T follicular helper cell (primary cell): ENCODE measurements around the gene CSMD2.

Experiments
- DNase-seq: peaks from one replicate; pipeline ENCODE4 v3.0.0-alpha.2; 2020; ENCODE audit warnings: low read depth

Gene CSMD2

DNA sequence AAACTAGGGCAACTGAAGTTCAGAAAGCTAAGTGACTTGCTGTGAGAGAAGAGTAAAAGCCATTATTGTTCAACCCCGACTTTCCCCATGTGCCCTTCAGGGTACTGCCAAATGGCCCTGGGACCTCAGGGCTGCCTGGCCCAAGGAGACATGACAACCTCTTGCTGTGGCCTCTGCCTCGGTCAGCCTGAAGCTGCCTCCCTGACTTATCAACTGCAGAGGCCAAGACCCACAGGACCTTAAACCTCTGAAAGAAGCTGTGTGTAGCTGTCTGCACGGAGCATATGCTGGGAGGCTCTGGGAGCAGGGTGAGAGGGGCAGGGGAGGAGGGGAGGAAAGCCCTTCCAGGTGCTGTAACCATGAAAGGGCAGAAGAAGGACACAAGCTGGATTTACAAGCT lies 265.3 kb downstream of the CSMD2 start:
- no peak for DNase-seq

DNA sequence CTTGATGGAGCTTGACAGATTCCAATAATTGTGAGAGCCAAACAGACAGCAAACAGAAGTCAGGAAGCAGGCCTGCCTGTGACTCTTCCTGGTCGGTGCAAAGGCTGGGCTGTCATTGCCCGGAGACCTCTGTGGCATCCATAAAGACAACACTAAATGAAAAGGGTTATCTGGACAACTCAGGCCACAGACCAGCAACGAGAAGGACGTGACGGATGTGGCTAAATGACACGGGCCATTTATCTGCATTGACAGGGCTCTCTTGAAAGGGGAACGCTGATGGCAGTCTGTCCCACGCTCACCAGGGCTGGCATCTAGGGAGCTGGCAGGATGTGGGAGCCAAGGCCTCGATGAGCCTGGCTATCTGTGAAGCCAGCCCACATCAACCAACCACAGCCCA lies 266.1 kb downstream of the CSMD2 start:
- no peak for DNase-seq

DNA sequence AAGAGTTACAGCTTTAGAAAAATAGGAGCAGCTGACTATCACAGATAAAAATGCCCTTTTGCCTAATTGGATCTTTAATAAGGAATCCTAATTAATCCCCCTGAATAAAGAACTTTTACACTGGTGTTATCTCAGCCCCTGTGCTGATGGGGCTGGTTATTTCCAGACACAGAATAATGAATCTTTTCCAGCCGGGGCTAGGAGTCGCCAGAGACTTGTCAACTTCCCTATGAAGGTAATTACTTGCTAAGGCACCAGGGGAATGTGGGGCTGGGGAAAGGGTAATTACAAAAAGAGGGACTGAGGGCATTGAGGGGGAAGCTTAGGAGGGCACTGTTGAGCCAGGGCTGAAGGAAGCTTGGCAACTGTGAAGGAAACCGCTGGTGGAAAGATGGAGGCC lies 266.6 kb downstream of the CSMD2 start:
- no peak for DNase-seq

DNA sequence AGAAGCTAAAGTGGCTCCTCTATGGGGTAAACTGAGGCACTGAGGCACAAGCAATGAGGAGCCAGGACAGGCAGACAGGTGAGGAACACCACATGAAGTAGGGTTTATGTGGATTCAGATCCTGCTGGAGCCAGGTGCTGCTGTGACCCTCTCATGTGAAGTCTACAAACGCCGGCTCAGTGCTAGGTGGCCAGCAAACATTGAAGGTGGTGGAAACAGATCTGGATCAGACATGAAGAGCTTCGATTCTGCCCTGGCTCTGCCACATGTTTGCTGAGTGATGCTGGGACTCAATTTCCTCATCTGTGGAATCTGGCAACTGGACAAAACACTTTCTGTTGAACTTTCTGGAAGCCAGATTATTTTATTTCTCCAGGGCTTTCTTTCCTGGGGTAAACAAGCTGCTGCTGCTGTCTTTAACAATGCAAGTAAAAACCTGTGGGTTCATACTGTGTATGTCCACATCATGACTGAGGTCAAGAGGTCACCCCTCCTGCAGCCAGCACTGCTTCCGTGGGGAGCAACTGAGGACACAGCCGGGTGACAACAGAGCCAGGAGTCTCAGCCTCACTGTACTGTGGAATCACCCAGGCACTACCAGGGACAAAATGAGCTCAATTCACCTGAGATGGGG lies 267.8 kb downstream of the CSMD2 start:
- DNase-seq, result no peak

DNA sequence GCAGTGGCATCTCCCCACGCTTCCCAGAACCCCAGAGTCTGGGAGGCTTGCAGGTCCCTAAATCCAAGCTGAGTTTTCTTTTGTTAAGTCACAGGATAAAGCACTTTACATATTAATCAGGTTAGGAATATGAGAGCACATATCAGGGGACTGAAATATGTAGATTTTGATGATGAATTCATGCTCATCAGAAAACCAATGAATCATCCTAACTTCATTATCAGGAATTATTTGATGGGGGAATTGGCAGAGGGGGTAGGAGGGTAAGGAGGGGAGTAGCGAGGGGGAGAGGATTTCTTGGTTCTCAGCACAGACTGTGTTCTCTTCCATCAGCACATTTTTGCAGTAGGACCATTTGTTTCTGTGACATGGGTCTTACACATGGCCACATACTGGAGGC lies 269.1 kb downstream of the CSMD2 start:
- no peak for DNase-seq

DNA sequence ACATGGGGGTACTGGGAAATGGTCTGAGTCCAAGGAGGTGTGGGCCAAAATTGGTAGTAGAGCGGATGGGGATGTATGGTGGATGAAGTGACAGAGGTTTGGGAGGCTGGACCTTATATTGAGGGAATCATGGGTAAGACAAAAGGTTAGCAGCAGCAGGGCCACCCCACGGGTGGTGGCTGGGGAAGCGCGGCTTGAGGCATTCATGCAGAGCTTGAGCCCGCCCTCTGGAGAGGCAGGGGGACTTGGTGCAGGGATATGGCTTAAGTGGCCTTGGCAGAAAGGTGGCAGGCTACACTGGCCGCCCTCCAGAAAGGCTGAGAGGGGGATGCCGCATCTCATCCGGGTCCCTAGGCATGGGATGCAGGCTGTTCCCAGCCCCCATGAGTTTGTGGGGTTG lies 269.6 kb downstream of the CSMD2 start:
- DNase-seq, result no peak

DNA sequence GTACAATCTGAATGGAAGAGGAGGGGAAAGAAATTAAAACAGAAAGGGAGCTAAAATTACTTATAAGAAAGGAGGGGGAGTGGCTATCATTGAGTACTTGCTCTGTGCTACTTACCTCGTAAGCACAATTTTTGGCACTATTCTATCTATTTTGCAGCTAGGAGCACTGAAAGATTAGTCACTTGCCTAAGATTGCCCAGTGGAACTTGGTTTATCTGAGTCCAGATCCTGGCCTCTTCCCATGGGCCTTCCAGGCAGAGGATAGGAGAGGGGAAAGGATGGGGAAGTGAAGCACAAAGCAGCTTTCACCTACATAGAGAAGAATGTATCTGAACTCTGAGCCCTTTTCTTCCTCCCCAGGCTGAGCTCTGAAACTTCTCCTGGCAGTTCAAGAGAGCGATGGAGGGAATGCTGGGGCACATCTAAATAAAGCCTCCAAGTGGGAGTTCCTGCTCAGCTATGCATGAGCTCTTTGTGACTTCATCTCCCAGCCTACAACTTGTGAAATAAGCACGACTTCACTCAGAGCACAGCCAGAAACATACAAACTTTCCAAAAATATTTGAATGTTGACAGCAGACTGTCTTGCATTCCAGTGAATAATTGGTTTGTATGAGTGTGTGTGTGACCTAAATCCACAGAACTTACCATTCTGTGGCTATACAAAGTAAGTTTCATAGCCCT lies 271.7 kb downstream of the CSMD2 start:
- no peak for DNase-seq

DNA sequence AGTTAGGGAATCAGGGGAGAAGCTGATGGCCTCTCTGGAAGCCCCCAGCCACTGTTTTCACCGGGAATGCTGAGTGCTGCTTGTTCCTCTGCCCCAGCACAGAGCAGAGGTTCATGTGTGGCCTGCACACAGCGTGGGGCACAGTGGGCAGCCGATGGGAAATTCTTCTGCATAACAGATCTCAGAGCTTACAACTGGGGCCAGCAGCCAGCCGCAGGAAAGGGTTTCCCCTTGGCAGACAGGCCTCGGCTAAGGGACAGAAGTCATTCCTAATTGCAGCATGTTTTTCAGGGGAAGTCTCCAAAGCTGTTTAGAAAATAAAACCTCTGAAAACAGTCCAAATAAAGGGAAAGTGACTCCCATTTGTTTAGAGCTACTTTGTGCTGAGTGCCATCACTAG lies 278.5 kb downstream of the CSMD2 start:
- DNase-seq, result no peak

DNA sequence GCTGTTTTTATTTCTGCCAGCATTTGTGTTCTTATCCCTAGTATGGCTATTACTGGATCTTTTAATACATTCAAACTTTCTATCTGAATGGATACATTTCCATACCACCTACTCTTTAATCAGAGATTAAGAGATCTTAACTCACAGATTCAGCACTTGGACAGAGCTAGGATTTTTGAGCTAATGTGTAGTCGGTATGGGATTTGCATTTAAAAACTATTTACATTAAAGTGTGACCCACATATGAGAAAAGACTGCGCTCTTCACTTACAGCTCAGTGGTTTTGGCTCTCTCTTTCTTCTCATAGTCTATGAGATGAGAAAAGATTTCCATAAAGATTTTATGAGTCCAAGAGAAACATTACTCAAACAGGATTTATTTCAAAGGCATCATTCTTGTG lies 284.7 kb downstream of the CSMD2 start:
- DNase-seq, result no peak

DNA sequence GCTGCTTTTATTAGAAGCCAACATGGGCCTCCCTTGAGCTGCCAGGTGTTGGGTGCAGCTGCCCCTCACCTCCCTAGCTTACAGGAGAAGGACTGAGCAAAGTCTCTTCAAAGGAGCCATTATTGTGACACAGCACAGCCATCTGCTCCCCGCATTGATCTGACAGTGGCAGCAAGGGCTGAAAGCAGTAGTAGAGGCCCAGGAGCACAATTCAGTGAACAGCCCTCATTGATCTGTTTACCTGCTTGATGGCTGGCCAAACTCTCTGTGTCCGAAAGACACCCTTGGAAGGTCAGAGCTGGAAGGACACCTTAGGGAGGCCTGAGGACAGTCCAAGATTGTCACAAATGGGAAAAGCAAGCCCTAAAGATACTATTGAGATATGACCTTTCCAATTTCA lies 286.6 kb downstream of the CSMD2 start:
- no peak for DNase-seq

DNA sequence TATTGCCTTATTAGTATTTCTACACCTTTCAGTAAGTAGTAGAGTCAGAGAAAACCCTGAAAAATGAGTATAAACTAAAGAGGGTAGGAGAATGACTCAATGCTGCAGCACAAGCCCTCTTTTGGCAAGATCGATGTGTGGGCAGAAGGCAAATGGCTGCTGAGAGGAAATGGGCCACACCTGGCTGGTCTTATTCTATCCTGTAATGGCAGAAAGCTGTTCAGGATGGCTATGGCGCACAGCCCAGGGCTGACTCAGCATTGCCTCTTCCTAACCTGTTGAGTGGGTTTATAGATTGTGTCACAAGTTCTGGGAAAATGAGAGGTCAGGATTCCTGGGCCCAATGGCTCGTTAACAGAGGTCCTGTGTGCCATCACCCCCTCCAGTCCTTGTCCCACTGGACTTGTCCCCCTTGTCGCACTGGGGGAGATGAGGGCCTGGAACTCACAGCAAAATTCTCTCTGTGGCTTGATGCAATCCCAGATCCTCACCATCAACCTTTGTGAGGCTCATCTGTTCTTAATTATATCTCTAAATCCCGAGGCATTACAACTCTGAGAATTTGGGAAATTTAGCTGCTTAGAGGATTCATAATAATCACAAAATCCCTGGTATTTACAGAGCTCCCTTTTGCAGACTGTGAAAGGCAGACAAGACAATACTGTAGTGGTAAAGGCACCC lies 287.9 kb downstream of the CSMD2 start:
- DNase-seq, result no peak

DNA sequence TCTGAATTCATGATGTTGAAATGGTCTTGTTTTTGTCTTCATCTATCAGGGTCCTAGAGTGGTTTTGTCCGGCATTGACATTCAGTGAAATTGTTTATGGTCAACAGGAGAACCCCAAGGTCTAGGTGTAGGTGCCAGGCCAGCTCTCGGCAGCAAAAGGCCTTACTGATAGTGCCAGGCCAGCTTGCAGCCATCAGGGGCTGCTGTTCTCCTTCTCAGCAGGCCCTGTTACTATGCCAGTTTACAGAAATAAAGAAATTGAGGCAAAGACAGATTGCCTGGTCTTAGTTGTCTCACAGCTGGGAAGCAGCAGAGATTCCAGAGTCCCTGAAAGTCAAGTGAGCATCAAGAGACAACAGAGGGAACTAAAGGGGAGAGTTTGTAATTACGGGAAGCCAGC lies 289.2 kb downstream of the CSMD2 start:
- no peak for DNase-seq

DNA sequence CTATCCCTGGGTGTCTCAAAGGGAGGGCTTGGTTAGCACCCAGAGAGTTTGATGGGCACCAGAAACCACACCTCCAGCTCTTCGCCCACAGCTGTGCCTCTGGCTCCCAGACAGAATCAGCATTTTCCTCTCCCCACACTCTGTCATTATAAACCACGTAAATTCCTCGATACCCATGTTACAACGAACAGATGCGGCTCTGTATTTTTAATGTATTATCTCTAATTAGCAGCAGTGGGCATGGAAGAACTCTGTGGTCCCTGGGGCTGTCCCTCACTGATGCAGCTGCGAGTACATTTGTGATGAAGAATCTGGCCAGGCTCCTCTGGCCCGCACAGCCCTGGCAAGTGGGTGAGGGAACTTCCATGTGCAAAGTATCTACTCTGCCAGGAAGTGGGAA lies 290.4 kb downstream of the CSMD2 start:
- DNase-seq, result no peak

DNA sequence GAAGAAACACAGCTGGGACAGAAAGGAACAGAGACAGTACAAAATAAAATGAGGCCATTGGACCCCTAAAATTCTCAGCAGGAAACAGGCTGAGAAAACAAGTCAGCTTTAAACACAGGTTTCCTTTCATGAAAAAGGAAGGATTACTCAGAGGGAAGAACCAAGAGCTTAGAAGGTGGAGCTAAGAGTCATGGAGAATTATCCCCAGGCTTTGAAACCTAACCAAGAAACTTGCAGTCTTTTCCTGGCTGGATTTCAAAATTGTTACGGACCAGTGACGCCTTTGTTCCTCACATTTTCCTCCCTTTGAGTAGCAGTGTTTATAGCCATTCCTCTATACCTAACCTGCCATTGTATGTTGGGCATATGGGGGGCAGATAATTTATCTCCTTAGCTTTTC lies 292.3 kb downstream of the CSMD2 start:
- no peak for DNase-seq

DNA sequence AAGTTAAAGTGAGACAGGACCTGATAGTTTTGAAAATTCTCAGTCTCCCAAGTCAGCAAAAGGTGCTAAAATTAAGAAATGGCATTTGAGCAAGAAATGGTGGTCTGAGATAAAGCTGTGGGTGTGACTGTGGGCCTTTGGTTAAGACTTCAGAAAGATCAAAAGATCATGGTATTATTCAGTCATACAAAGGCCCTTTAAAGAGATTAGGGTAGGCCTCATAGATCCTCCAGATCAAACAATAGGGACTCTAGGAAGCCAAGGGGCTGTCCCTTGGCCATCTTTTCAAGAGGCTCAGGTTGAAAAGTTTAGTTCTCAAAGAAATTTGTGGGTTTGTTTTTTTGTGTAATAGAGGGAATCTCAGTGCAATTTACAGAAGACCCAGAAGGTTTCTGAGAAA lies 292.8 kb downstream of the CSMD2 start:
- no peak for DNase-seq

DNA sequence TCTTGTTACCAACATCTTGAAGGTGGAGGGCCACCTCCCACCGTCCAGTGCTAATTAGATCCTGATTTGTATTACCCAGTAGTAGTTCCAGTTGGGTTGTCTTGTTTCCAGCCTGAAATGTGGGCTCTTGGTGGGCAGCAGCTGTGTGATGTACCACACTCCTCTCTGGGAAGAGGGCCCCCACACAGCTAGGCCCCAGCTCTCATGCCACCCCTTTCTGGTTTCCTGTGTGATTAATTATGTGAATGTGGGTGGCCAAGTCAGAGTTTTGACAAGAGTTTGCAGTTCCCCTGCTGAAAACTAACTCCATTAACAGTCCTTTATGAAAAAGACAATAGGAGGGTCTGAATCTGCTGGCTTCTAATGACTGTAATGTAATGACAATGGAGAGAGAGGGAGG lies 297.3 kb downstream of the CSMD2 start:
- no peak for DNase-seq

DNA sequence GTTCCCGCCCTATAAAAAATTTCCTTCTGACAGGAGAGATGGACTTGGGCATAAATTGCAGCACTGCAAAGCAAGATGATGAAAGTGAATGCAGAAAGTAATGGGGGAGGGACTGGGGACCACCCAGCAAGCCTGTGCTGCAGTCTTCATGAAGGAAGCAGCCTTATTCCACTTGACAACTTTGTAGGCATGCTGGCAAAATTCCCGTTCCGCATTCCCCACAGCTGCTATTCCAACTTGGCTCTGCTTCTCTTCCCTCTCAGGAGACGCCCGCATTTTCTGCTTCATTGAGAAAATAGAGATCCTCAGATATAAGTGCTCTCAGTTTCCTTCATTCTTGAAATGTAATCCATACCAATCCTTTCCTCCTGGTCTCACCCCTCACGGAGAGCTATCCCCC lies 298.7 kb downstream of the CSMD2 start:
- DNase-seq, result no peak

DNA sequence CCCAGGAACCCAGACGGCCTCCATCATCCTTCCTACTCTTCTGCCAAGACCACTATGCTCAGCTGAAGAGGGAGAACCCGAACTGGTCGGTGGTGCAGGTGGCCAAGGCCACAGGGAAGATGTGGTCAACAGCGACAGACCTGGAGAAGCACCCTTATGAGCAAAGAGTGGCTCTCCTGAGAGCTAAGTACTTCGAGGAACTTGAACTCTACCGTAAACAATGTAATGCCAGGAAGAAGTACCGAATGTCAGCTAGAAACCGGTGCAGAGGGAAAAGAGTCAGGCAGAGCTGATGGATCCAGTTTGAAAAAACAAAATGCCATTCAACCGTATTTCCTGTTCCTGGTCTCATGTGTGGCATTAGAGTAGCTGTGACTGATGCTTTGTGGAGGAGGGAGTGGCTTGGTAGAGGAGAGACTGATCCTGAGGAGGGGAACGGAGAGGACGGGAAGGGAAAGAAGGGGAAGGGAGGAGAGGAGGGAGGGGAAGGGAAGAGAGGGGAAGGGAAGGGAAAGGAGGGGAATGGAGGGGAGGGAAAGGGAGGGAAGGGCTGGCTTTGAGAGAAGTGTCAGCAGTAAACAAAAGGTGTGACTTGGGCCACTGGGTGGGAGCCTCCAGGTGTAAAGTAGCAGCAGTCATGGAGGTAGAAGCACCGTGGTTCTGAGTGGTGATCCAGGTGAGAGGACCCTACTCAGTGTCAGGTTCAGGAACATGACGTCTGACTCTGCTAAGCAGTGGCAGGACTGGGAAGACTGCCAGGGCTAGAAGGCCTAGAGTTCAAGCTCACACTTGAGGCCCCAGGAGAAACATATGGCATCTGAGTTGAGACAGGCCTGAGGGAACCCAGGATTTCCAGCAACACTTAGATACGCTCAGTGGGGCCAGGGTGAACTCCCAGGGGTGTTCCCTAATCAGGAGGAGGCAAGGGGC lies 300.3 kb downstream of the CSMD2 start:
- no peak for DNase-seq

DNA sequence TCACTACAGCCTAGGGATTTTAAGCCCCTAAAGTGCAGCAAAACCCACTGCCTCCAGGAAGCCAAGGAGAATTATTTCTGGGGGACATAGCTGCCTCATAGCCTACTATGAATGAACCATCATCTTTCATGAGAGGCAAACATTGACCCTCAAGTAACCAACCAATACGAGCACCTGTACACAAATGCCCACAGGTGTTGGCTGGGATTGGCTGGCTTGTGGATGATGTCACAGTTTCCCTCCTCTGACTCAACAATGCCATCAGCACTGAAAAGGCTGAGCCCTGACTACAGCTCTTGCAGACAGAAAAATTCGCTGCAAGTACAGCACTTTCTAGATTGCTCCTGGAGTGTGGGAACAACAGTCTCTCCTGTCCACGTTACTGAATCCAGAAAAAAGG lies 301.3 kb downstream of the CSMD2 start, which contains the start of gene HMGB4:
HMGB4 (plus strand) TSS at position 301 of the 400 bp plus-strand sequence. CDS start 113 bp downstream, outside the sequence.
- DNase-seq, result no peak

DNA sequence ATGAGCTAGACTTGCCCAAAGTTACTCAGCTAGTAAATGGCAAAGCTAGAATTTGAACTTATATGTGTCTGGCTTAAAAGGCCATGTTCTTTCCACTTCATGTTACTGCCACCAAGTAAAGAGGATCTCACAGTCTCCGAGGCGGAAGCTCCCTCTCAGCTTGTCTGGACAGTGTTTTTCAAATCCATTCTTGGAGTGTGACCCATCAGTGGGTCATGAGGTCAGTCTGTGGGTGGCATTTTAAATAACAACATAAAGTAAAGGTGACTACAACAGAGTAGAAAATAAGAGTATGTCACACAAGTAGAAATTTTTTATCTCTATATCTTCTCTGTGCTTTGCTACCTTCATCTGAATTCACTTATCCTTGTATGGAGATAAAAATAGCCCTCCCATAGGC lies 304.4 kb downstream of the CSMD2 start:
- DNase-seq, result no peak

DNA sequence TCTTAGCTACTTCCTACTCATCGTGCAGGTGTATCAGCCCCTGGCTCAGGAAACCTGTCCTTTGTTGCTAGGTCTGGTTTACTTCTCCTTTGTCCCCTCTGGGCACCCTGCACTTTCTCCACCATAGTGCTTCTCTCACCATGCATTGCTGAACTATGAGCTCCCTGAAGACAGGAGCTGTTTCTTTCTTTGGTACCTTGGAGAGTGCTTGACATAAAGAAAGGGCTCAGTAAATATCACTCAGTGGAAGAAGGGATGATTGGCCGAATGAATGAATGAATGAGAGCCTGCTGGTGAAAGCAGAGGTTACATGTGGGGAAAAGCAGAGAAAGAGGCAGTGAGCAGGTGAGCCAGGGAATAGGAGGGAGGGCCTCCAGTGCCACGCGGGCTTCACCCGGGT lies 310.9 kb downstream of the CSMD2 start:
- DNase-seq, result no peak

DNA sequence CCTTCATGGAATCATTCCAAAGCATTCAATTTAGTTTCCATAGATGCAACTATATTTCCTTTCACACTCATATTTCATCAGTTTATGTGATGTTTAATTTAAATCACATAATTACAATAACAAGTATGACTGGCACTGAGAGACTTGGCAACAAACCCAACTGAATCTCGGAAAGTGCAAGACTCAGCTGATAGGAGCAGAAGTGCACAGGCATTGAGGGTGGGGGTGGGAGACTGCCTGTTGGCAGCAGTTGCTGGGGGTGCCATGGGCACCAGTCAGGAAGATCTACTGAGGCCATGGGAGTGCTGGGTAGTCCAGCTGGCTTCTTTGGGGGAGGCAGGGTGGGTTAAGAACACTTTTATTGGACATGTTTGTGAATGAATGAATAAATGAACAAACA lies 311.6 kb downstream of the CSMD2 start:
- no peak for DNase-seq
